ENCODE data around the gene FADS2. TPM values are rescaled to one million over a fixed set of nuclear protein-coding genes. Genes with fewer than 3 reads are reported as not detected.

The FADS2 gene
- total RNA-seq, 4 donors from 2014 or later = 15.4 to 540 (median 173) TPM

GRCh38 chr11:61781585-61781984 is 46.5 kb upstream of the FADS2 start:
- intact Hi-C loops (cut with DNase I; ENCODE audit: low total_unique reads) = no loop called here
- H3K4me3 ChIP-seq (ENCODE audit: low read depth, poor library complexity, severe bottlenecking) = no peak overlapping the region
- no peak for DNase-seq (ENCODE audit: low spot score in 2 of 2)
- no peak for TF ChIP-seq CTCF (IDR thresholded peaks at IDR 0.05)
- no peak for TF ChIP-seq POLR2A (IDR thresholded peaks at IDR 0.05)
- WGBS, 2 donors = 44 to 64% methylated on average over 2 to 5 of the region's 5 CpGs

GRCh38 chr11:61782299-61782698 is 45.8 kb upstream of the FADS2 start:
- intact Hi-C loops (cut with DNase I; ENCODE audit: low total_unique reads) = no loop called here
- TF ChIP-seq POLR2A (IDR thresholded peaks at IDR 0.05) (no peak), CTCF (IDR thresholded peaks at IDR 0.05) (no peak)
- no peak for DNase-seq (ENCODE audit: low spot score in 2 of 2)
- 94 to 100% methylated on average over 3 of the region's 3 CpGs for WGBS, 2 donors
- H3K4me3 ChIP-seq (ENCODE audit: low read depth, poor library complexity, severe bottlenecking) = no peak overlapping the region

GRCh38 chr11:61782841-61783240 is 45.3 kb upstream of the FADS2 start:
- no peak for TF ChIP-seq POLR2A (IDR thresholded peaks at IDR 0.05)
- no peak for TF ChIP-seq CTCF (IDR thresholded peaks at IDR 0.05)
- intact Hi-C loops (cut with DNase I; ENCODE audit: low total_unique reads) = no loop called here
- 72 to 81% methylated on average over 11 of the region's 11 CpGs for WGBS, 2 donors
- DNase-seq (ENCODE audit: low spot score in 2 of 2) = no peak
- no peak overlapping the region for H3K4me3 ChIP-seq (ENCODE audit: low read depth, poor library complexity, severe bottlenecking)

GRCh38 chr11:61783717-61784505 is 44.2 kb upstream of the FADS2 start:
- intact Hi-C loops (cut with DNase I; ENCODE audit: low total_unique reads) = no loop called here
- no peak for DNase-seq (ENCODE audit: low spot score in 2 of 2)
- TF ChIP-seq POLR2A (IDR thresholded peaks at IDR 0.05) = no peak
- 69 to 79% methylated on average over 12 to 13 of the region's 13 CpGs for WGBS, 2 donors
- H3K4me3 ChIP-seq (ENCODE audit: low read depth, poor library complexity, severe bottlenecking) = no peak overlapping the region

GRCh38 chr11:61784506-61784805 is 43.6 kb upstream of the FADS2 start:
- 81 to 88% methylated on average over 7 of the region's 7 CpGs for WGBS, 2 donors
- no peak overlapping the region for H3K4me3 ChIP-seq (ENCODE audit: low read depth, poor library complexity, severe bottlenecking)
- no peak for TF ChIP-seq POLR2A (IDR thresholded peaks at IDR 0.05)
- TF ChIP-seq CTCF (IDR thresholded peaks at IDR 0.05) = no peak
- DNase-seq (ENCODE audit: low spot score in 2 of 2) = no peak
- intact Hi-C loops (cut with DNase I; ENCODE audit: low total_unique reads) = no loop called here

- 93 to 94% methylated on average over 11 of the region's 11 CpGs for WGBS, 2 donors
- no peak for DNase-seq (ENCODE audit: low spot score in 2 of 2)
These were observed 42.2 kb upstream of the FADS2 start for GRCh38 chr11:61785837-61786402.

More at GRCh38 chr11:61785837-61786402, 42.2 kb upstream of the FADS2 start:
- no peak for TF ChIP-seq CTCF (IDR thresholded peaks at IDR 0.05)
- no peak for TF ChIP-seq POLR2A (IDR thresholded peaks at IDR 0.05)
- H3K4me3 ChIP-seq (ENCODE audit: low read depth, poor library complexity, severe bottlenecking) = no peak overlapping the region
- intact Hi-C loops (cut with DNase I; ENCODE audit: low total_unique reads) = no loop called here
